PC-9 (cell line): ENCODE data around the gene CRAMP1. TPM values are rescaled to one million over a fixed set of nuclear protein-coding genes. Genes with fewer than 3 reads are reported as not detected.
A peak's percentile ranks its signal among the peaks of the same experiment; 100 is the strongest.

Experiments used
- BruUV-seq: library from RNA; stranded (reverse); fragments of 400-500 nt; replicated peaks from 2 replicates; lab custom pipeline; 2021; lab: Mats Ljungman, UMichigan
- CTCF ChIA-PET: fragments of 300-600 bp; sonication (Branson Sonifier 250); formaldehyde crosslinking; loops from one replicate; lab custom pipeline; 2022; ENCODE audit warnings: antibody characterized with exemption; lab: Charles Lee
- POLR2A ChIA-PET: fragments of 300-600 bp; sonication (Branson Sonifier 250); formaldehyde crosslinking; loops from one replicate; lab custom pipeline; 2022; ENCODE audit warnings: antibody characterized with exemption; ENCODE audit not compliant: unreplicated experiment; lab: Charles Lee
- DNase-seq, 2 experiments: peaks; one replicate each; pipeline versions ENCODE4 v3.0.0 to v3.0.0-alpha.2; 2015 to 2022; ENCODE audit warnings: mixed read lengths in 1 of 2
- H2AFZ ChIP-seq: fragments of 200-600 bp; sonication (generic); 2 replicates; pipeline ENCODE4 v1.8.1; 2017; ENCODE audit warnings: antibody characterized with exemption
- H3F3A ChIP-seq: fragments of 200-600 bp; sonication (generic); 2 replicates; pipeline ENCODE4 v1.8.1; 2017; ENCODE audit warnings: antibody characterized with exemption, mild to moderate bottlenecking, low read depth; ENCODE audit not compliant: insufficient read depth
- H3K27ac ChIP-seq: fragments of 200-600 bp; sonication (generic); 2 replicates; pipeline ENCODE4 v1.6.1; 2016; ENCODE audit warnings: mixed run types
- H3K27me3 ChIP-seq: fragments of 200-600 bp; sonication (generic); 2 replicates; pipeline ENCODE4 v1.6.1; 2016; ENCODE audit warnings: low read depth, mixed run types; ENCODE audit not compliant: insufficient read depth
- H3K36me3 ChIP-seq: fragments of 200-600 bp; sonication (generic); 2 replicates; pipeline ENCODE4 v1.6.1; 2016; ENCODE audit warnings: low read depth, mixed run types
- H3K4me1 ChIP-seq: fragments of 200-600 bp; sonication (generic); replicated peaks from 2 replicates; pipeline ENCODE4 v1.6.1; 2016; ENCODE audit warnings: mixed run types; ENCODE audit not compliant: insufficient read depth
- H3K4me2 ChIP-seq: fragments of 200-600 bp; sonication (generic); 2 replicates; pipeline ENCODE4 v1.6.1; 2017; ENCODE audit warnings: mixed run types
- H3K4me3 ChIP-seq: fragments of 200-600 bp; sonication (generic); 2 replicates; pipeline ENCODE4 v1.6.1; 2016; ENCODE audit warnings: mixed run types
- H3K79me2 ChIP-seq: fragments of 200-600 bp; sonication (generic); 2 replicates; pipeline ENCODE4 v1.6.1; 2017; ENCODE audit warnings: low read depth, mixed run types
- H3K9me2 ChIP-seq: fragments of 200-600 bp; sonication (generic); 2 replicates; pipeline ENCODE4 v1.8.1; 2017; ENCODE audit warnings: mild to moderate bottlenecking; ENCODE audit not compliant: insufficient read depth
- H3K9me3 ChIP-seq: fragments of 200-600 bp; sonication (generic); 2 replicates; pipeline ENCODE4 v1.8.1; 2016; ENCODE audit warnings: low read depth; ENCODE audit not compliant: insufficient read depth
- H4K20me1 ChIP-seq: fragments of 200-600 bp; sonication (generic); 2 replicates; pipeline ENCODE4 v1.8.1; 2017; ENCODE audit not compliant: insufficient read depth
- CTCF ChIP-seq: fragments of 200-600 bp; sonication (generic); conservative IDR thresholded peaks from 2 replicates; pipeline ENCODE4 v1.6.1; 2017; ENCODE audit warnings: mixed run types, antibody characterized with exemption, mild to moderate bottlenecking, moderate library complexity
- EZH2 ChIP-seq: fragments of 200-600 bp; sonication (generic); IDR thresholded peaks from 2 replicates; pipeline ENCODE4 v1.8.0; 2017; ENCODE audit warnings: antibody characterized with exemption, low read depth
- intact Hi-C: fragments of 100-400 bp; cut with micrococcal nuclease; formaldehyde crosslinking; loops from one replicate; pipeline ENCODE4 v1.10.0; 2022; ENCODE audit not compliant: unreplicated experiment
- total RNA-seq: library from RNA; stranded (reverse); gene quantifications from 2 replicates; pipeline ENCODE4 v1.2.3, GENCODE V29; 2021

Gene CRAMP1
- total RNA-seq, 1 experiment from 2014 or later = 22.7 TPM

GRCh38 chr16:1614456-1615102 lies 2.4 kb downstream of the CRAMP1 start:
- intact Hi-C loops = loop anchor here (5.0 kb wide), 6 partner anchors 72 to 282 kb away; partner anchors contain the start of genes BAIAP3, CLCN7 and TELO2
- H3K36me3 ChIP-seq = peaks cover 16% of the 10 kb centered on the region; the same call in 1 of the 2 replicates
- H3K4me2 ChIP-seq = peak overlapping the region; percentile 79
- no TSS peak for BruUV-seq
- no peaks in the 10 kb centered on the region for H3K27me3 ChIP-seq
- DNase-seq = peak in 1 of 2 experiments; percentile 18
- ChIA-PET POLR2A (no interaction called here), CTCF (no interaction called here)
- peaks cover 31% of the 10 kb centered on the region for H3F3A ChIP-seq
- no peaks in the 10 kb centered on the region for H3K9me3 ChIP-seq
- H3K4me1 ChIP-seq = peaks cover 19% of the 10 kb centered on the region
- peaks cover 14% of the 10 kb centered on the region for H4K20me1 ChIP-seq
- peak overlapping the region; percentile 59; the same call in 1 of the 2 replicates for H3K4me3 ChIP-seq
- no peak overlapping the region for H3K27ac ChIP-seq
- H3K79me2 ChIP-seq = peaks cover 60% of the 10 kb centered on the region
- TF ChIP-seq EZH2 = no peak
- TF ChIP-seq CTCF = no peak
- H3K9me2 ChIP-seq = no peaks in the 10 kb centered on the region
- H2AFZ ChIP-seq = no peak overlapping the region

GRCh38 chr16:1615761-1616160 lies 3.6 kb downstream of the CRAMP1 start:
- no peaks in the 10 kb centered on the region for H3K27me3 ChIP-seq
- no peak for DNase-seq
- H3K4me2 ChIP-seq = peak overlapping the region; percentile 79; the same call in 1 of the 2 replicates
- H3K79me2 ChIP-seq = peaks cover 54% of the 10 kb centered on the region
- TF ChIP-seq CTCF (no peak), EZH2 (no peak)
- BruUV-seq = no TSS peak
- intact Hi-C loops = no loop called here
- H3K4me3 ChIP-seq = no peak overlapping the region
- H3K36me3 ChIP-seq = peaks cover 16% of the 10 kb centered on the region; the same call in 1 of the 2 replicates
- H3K9me3 ChIP-seq = no peaks in the 10 kb centered on the region
- H3K4me1 ChIP-seq = peaks cover 17% of the 10 kb centered on the region; the same call in 1 of the 2 replicates
- peaks cover 19% of the 10 kb centered on the region for H4K20me1 ChIP-seq
- H3K27ac ChIP-seq = no peak overlapping the region
- H3K9me2 ChIP-seq = no peaks in the 10 kb centered on the region
- ChIA-PET CTCF (no interaction called here), POLR2A (no interaction called here)
- H3F3A ChIP-seq = peaks cover 31% of the 10 kb centered on the region
- H2AFZ ChIP-seq = no peak overlapping the region

- H3K9me3 ChIP-seq = no peaks in the 10 kb centered on the region
- CTCF ChIA-PET = no interaction called here
- BruUV-seq = no TSS peak
- DNase-seq = no peak
- H4K20me1 ChIP-seq = peaks cover 17% of the 10 kb centered on the region
- peaks cover 16% of the 10 kb centered on the region; the same call in 1 of the 2 replicates for H3K36me3 ChIP-seq
- POLR2A ChIA-PET = no interaction called here
- no peaks in the 10 kb centered on the region for H3K27me3 ChIP-seq
- H3K79me2 ChIP-seq = peaks cover 41% of the 10 kb centered on the region
- no peak for TF ChIP-seq EZH2
- no peak for TF ChIP-seq CTCF
- no peak overlapping the region for H2AFZ ChIP-seq
- H3F3A ChIP-seq = peaks cover 9% of the 10 kb centered on the region
- H3K27ac ChIP-seq = no peak overlapping the region
- intact Hi-C loops = no loop called here
- peaks cover 9% of the 10 kb centered on the region; the same call in 1 of the 2 replicates for H3K4me1 ChIP-seq
- no peak overlapping the region for H3K4me2 ChIP-seq
- H3K4me3 ChIP-seq = no peak overlapping the region
- H3K9me2 ChIP-seq = no peaks in the 10 kb centered on the region
Observed at GRCh38 chr16:1619976-1620375, 7.8 kb downstream of the CRAMP1 start.
